Dendritic cell treated with granulocyte-macrophage colony-stimulating factor and Interleukin-4, amounts not matched to agents 40 ng/mL and 50 ng/mL, for 4 days (primary cell): ENCODE results near the gene GNL2.

Experiments
- H3K27ac Mint-ChIP-seq: one replicate; pipeline ENCODE4 v1.8.0; 2022; ENCODE audit warnings: mild to moderate bottlenecking, mixed read lengths
- H3K27me3 Mint-ChIP-seq: one replicate; pipeline ENCODE4 v1.8.0; 2022; ENCODE audit warnings: mild to moderate bottlenecking, mixed read lengths
- H3K36me3 Mint-ChIP-seq: one replicate; pipeline ENCODE4 v1.8.0; 2022; ENCODE audit warnings: low read depth, mixed read lengths
- H3K4me1 Mint-ChIP-seq: one replicate; pipeline ENCODE4 v1.8.0; 2022; ENCODE audit warnings: low read depth, mixed read lengths
- H3K4me3 Mint-ChIP-seq: one replicate; pipeline ENCODE4 v1.8.0; 2022; ENCODE audit warnings: mild to moderate bottlenecking, moderate library complexity, mixed read lengths
- H3K9me3 Mint-ChIP-seq: one replicate; pipeline ENCODE4 v1.8.0; 2022; ENCODE audit warnings: mixed read lengths
- intact Hi-C: fragments of 100-400 bp; cut with micrococcal nuclease; formaldehyde crosslinking; loops from one replicate; pipeline ENCODE4 v1.15.0; 2022

Gene GNL2

GRCh38 chr1:37595440-37596181, at the start of gene GNL2:
Gene GNL2, minus strand, starts transcription at chr1:37595937. Its CDS starts 115 bp downstream, at chr1:37595822.
- intact Hi-C loops: loop anchor here (5.0 to 10.0 kb wide), 3 partner anchors 121 to 267 kb away; partner anchors contain the start of genes C1orf122, YRDC and ZC3H12A
- peaks cover 38% of the 10 kb centered on the region for H3K36me3 Mint-ChIP-seq
- no peaks in the 10 kb centered on the region for H3K9me3 Mint-ChIP-seq
- H3K27me3 Mint-ChIP-seq: peaks cover 4% of the 10 kb centered on the region
- H3K4me1 Mint-ChIP-seq: peaks cover 5% of the 10 kb centered on the region
- H3K27ac Mint-ChIP-seq: peak within 1 kb of the TSS; percentile 95
- peak within 1 kb of the TSS; percentile 98 for H3K4me3 Mint-ChIP-seq

DNA sequence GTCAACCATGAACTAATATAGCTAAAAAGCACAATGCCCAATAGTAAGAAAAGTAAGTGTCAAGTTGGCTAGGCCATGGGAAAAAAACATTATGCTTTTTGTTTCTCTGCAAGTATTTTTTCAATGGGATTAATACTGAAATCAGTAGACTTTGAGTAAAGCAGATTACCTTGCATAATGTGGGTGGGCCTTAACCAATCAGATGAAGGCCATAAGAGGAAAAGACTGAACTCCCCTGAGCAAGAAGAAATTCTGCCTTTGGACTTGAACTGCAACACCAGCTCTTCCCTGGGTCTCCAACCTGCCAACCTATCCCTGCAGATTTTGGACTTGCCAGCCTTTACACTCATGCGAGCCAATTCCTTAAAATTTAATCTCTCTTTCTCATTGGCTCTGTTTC, 45.3 kb upstream of the GNL2 start:
- Mint-ChIP-seq H3K4me3 (no peak overlapping the region), H3K27me3 (peaks cover 20% of the 10 kb centered on the region), H3K36me3 (no peaks in the 10 kb centered on the region), H3K9me3 (no peaks in the 10 kb centered on the region), H3K27ac (no peak overlapping the region), H3K4me1 (no peaks in the 10 kb centered on the region)
- intact Hi-C loops: no loop called here

DNA sequence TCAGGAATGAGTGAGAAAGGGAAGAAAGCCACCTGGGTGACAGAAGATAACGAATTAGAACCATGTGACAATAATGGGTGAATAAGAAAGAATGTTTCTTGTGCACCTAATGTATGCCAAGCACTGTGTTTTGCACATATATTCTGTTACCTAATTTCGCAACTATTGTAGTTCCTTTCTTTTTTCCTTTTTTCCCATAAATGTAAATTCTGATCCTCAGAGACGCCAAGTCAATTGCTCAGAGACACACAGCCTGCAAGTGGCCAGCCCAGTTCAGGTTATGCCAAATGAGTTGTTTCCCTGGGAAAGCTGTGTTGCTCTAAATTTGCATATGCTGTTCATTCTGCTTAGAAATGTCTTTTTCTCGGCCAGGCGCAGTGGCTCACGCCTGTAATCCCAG, 40.7 kb upstream of the GNL2 start:
- H3K27ac Mint-ChIP-seq: no peak overlapping the region

GRCh38 chr1:37634992-37635902, 39.5 kb upstream of the GNL2 start:
- H3K27me3 Mint-ChIP-seq: peaks cover 62% of the 10 kb centered on the region
- peaks cover 8% of the 10 kb centered on the region for H3K4me1 Mint-ChIP-seq
- H3K36me3 Mint-ChIP-seq: no peaks in the 10 kb centered on the region
- H3K9me3 Mint-ChIP-seq: no peaks in the 10 kb centered on the region
- intact Hi-C loops: no loop called here
- H3K27ac Mint-ChIP-seq: no peak overlapping the region
- H3K4me3 Mint-ChIP-seq: no peak overlapping the region

More for the DNA sequence above, 40.7 kb upstream of the GNL2 start:
- H3K9me3 Mint-ChIP-seq: no peaks in the 10 kb centered on the region
- no peak overlapping the region for H3K4me3 Mint-ChIP-seq
- intact Hi-C loops: no loop called here
- peaks cover 5% of the 10 kb centered on the region for H3K4me1 Mint-ChIP-seq
- H3K36me3 Mint-ChIP-seq: no peaks in the 10 kb centered on the region
- H3K27me3 Mint-ChIP-seq: peaks cover 51% of the 10 kb centered on the region

GRCh38 chr1:37634244-37634991, 38.7 kb upstream of the GNL2 start, which contains the start of gene RSPO1:
Gene RSPO1, minus strand, starts transcription at chr1:37634892. Its CDS starts 5,231 bp downstream, at chr1:37629661.
- peaks cover 10% of the 10 kb centered on the region for H3K4me1 Mint-ChIP-seq
- peaks cover 69% of the 10 kb centered on the region for H3K27me3 Mint-ChIP-seq
- no peaks in the 10 kb centered on the region for H3K36me3 Mint-ChIP-seq
- H3K9me3 Mint-ChIP-seq: no peaks in the 10 kb centered on the region
- intact Hi-C loops: no loop called here
- no peak within 1 kb of the TSS for H3K27ac Mint-ChIP-seq
- no peak within 1 kb of the TSS for H3K4me3 Mint-ChIP-seq

DNA sequence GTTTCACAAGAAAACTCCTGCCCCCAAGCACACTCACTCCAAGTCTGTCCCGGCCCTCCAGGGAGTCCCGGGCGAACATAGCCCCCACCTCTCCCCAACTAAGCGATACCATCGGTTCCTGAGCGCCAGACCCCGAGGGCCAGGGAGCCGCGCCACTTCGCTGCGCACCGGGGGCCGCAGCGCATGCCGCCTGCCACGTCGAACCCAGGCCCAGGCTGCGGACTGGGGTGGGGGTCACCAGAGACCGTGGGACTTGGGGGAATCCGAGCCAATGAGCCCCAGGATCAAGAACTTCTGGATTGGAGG, 38.2 kb upstream of the GNL2 start:
- Mint-ChIP-seq H3K9me3 (no peaks in the 10 kb centered on the region), H3K36me3 (no peaks in the 10 kb centered on the region), H3K4me3 (no peak overlapping the region), H3K27me3 (peaks cover 73% of the 10 kb centered on the region), H3K27ac (no peak overlapping the region), H3K4me1 (peaks cover 10% of the 10 kb centered on the region)
- intact Hi-C loops: no loop called here

- Mint-ChIP-seq H3K4me1 (peaks cover 10% of the 10 kb centered on the region), H3K36me3 (no peaks in the 10 kb centered on the region), H3K4me3 (no peak overlapping the region), H3K27ac (no peak overlapping the region), H3K27me3 (peaks cover 79% of the 10 kb centered on the region), H3K9me3 (no peaks in the 10 kb centered on the region)
- intact Hi-C loops: no loop called here
Observed at GRCh38 chr1:37633040-37633937, 37.6 kb upstream of the GNL2 start.

DNA sequence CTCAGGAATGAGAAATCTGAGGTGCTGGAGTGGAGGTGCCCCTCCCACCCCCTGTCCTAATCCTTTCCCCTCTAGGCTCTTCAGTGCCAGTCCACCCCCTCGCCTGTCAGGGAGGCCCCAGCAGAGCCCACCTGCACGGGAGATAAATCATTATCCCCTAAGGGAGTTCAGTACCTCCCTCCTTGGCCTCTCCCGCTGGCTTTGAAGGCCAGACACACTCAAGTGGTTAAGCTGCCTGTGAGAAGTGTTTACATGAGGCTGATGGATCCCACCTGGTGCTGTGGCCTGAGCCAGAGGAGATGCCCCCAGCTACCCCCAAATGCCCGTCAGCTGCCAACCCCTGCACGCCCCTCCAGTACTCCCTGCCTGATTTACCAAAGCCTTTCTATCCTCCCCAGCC, 35.3 kb upstream of the GNL2 start:
- no peaks in the 10 kb centered on the region for H3K36me3 Mint-ChIP-seq
- no peak overlapping the region for H3K27ac Mint-ChIP-seq
- no peaks in the 10 kb centered on the region for H3K9me3 Mint-ChIP-seq
- H3K4me3 Mint-ChIP-seq: no peak overlapping the region
- H3K27me3 Mint-ChIP-seq: peaks cover 82% of the 10 kb centered on the region
- intact Hi-C loops: no loop called here
- H3K4me1 Mint-ChIP-seq: peaks cover 10% of the 10 kb centered on the region

DNA sequence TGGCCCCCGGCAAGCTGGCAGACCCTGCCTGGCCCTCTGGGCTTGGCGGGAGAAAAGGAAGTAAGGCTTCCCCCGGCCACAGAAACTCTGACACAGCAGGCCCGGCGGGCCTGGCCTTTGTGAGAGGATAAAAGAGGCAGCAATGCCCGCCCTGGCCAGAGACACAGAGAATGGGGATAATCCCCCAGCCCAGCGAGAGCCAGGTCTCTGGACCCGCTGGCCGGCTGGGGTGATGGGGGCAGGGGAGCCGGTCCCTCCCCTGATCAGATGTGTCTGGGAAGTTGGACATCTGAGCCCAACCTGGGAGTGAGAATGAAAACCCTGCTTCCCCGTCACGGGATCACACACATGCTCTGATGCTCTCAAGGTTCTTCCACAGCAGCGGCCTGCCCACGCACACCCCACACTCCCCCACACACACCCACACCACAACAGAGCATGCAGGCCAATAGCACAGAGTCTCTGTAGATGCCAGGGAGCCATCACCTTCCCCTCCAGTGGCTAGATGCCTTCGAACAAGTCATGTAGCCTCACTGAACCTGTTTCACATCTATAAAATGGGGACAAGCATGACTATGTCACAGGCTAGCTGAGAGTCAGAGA, 34.8 kb upstream of the GNL2 start:
- no peak overlapping the region for H3K27ac Mint-ChIP-seq
- H3K9me3 Mint-ChIP-seq: no peaks in the 10 kb centered on the region
- no peak overlapping the region for H3K4me3 Mint-ChIP-seq
- peaks cover 10% of the 10 kb centered on the region for H3K4me1 Mint-ChIP-seq
- intact Hi-C loops: no loop called here
- H3K27me3 Mint-ChIP-seq: peaks cover 79% of the 10 kb centered on the region
- H3K36me3 Mint-ChIP-seq: no peaks in the 10 kb centered on the region

DNA sequence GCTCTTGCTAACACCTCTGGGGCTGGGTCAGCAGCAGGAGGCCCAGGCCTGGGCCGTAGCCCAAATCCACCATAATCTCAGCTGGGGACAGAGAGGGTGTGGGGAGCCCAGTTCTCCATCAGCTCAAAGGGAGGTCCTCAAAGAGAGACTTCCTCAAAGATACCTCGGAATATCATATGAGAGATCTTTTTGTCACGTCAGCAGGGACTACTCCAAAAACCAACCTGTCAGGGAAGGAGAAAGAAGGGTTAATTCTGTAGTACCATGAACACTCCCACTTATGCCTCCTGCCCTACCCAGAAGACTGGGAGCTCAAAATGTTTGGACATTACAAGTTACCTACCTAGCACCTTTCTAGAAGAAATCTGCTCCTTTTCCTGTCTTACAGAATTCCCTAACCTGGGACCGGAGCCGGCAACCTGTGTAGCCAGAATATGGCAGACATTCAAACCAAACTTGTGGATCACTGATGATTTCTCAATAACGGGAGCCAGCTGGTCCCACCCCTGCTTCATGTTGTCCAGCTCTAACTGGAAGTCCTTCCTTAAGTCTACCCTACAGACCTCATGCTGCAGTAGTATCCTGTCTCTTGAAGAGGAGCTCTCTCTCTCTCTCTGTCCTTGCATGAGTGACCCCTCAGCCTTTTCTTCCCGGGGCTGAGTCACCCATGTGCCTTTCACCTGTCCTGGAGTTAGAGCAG, 34.1 kb upstream of the GNL2 start:
- intact Hi-C loops: no loop called here
- no peaks in the 10 kb centered on the region for H3K36me3 Mint-ChIP-seq
- peaks cover 10% of the 10 kb centered on the region for H3K4me1 Mint-ChIP-seq
- H3K27me3 Mint-ChIP-seq: peaks cover 77% of the 10 kb centered on the region
- no peak overlapping the region for H3K4me3 Mint-ChIP-seq
- no peaks in the 10 kb centered on the region for H3K9me3 Mint-ChIP-seq
- H3K27ac Mint-ChIP-seq: no peak overlapping the region

DNA sequence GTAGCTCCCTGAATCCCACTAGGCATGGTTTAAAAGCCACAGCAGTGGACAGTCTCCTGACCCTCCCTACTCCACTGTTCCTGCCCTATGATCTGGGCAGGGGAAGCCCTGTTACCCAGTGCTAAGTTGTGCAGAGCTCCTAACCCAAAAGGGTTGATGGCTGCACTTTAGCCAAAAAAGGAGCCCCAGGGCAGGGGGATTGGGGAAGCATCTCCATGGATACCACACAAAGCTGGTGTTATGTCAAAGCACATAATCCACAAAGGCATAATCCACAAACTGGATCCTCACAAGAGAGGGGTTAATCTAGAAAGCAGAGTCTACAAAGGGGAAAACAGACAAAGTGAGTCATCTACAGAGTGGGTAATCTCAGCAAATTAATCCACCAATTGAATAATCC, 33.3 kb upstream of the GNL2 start:
- no peak overlapping the region for H3K4me3 Mint-ChIP-seq
- no peaks in the 10 kb centered on the region for H3K36me3 Mint-ChIP-seq
- peaks cover 77% of the 10 kb centered on the region for H3K27me3 Mint-ChIP-seq
- no peak overlapping the region for H3K27ac Mint-ChIP-seq
- peaks cover 7% of the 10 kb centered on the region for H3K4me1 Mint-ChIP-seq
- intact Hi-C loops: no loop called here
- H3K9me3 Mint-ChIP-seq: no peaks in the 10 kb centered on the region

DNA sequence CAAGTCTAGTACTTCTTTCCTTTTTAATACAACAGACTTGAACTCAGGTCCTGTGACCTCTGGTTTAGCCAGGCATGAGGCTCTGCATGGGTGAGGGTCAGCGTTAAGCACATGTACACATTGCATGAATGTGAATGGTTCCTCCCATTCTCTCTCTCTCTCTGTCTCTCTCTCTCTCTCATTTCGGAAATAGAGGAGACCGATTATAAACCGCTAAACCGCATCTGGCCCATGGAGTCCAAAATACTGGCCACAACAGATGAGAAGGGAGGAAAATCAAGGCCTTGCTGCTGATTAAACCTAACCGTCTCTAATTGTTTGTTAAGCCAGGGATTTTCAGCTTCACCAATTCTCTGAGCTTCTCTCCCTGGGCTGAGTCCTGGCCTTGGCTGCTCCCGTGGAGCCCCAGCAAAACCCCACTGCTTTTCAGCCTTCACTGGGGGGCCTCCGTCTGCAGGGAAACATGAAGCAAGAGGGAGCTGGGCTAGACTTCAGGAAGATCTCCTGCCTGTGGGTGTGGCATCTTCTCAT, 32.4 kb upstream of the GNL2 start:
- Mint-ChIP-seq H3K27me3 (peaks cover 67% of the 10 kb centered on the region), H3K4me1 (peaks cover 5% of the 10 kb centered on the region), H3K36me3 (no peaks in the 10 kb centered on the region), H3K9me3 (no peaks in the 10 kb centered on the region), H3K4me3 (no peak overlapping the region), H3K27ac (no peak overlapping the region)
- intact Hi-C loops: no loop called here
